Activated CD8-positive, alpha-beta memory T cell treated with anti-CD3 and anti-CD28 coated beads, Interleukin-2, amount 50 U/mL, for 4 hours (primary cell): ENCODE data around the gene HLA-DMB.

Source experiments
- DNase-seq: peaks from one replicate; pipeline ENCODE4 v3.0.0-alpha.2; 2020

HLA-DMB gene

GRCh38 chr6:32905078-32905477, 35.8 kb downstream of the HLA-DMB start:
- no peak for DNase-seq

GRCh38 chr6:32903952-32904351, 36.9 kb downstream of the HLA-DMB start:
- DNase-seq, result no peak

- DNase-seq, result no peak
Observed at GRCh38 chr6:32895006-32895345, 45.9 kb downstream of the HLA-DMB start.

- DNase-seq, result peak; percentile 95
Observed at GRCh38 chr6:32894085-32895005, 46.5 kb downstream of the HLA-DMB start.

- no peak for DNase-seq
Observed at GRCh38 chr6:32890831-32891230, 50.0 kb downstream of the HLA-DMB start.

- no peak for DNase-seq
Observed at GRCh38 chr6:32889533-32889932, 51.3 kb downstream of the HLA-DMB start.

DNA sequence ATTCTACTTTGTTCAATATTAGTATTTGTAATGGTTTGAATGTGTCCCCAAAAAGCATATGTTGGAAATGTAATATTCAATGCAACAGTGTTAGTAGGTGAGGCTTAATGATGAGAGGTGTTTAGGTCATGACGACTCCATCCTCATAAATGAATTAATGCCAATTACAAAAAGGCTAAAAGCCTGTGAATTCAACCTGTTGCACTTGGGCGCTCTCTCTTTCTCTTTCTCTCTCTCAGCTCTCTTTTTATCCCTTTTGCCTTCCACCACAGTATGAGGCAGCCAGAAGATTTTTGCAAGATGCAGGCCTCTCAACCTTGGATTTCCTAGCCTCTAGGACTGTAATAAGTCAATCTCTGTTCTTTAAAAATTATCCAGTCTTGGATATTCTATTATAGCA, 52.3 kb downstream of the HLA-DMB start:
- no peak for DNase-seq

- DNase-seq, result no peak
Observed at GRCh38 chr6:32887616-32888015, 53.2 kb downstream of the HLA-DMB start.

GRCh38 chr6:32886681-32887383, 54.0 kb downstream of the HLA-DMB start:
- no peak for DNase-seq

GRCh38 chr6:32885698-32886286, 55.0 kb downstream of the HLA-DMB start:
- DNase-seq, result no peak
